Measurements from ENCODE around the gene SOS2.

DNA sequence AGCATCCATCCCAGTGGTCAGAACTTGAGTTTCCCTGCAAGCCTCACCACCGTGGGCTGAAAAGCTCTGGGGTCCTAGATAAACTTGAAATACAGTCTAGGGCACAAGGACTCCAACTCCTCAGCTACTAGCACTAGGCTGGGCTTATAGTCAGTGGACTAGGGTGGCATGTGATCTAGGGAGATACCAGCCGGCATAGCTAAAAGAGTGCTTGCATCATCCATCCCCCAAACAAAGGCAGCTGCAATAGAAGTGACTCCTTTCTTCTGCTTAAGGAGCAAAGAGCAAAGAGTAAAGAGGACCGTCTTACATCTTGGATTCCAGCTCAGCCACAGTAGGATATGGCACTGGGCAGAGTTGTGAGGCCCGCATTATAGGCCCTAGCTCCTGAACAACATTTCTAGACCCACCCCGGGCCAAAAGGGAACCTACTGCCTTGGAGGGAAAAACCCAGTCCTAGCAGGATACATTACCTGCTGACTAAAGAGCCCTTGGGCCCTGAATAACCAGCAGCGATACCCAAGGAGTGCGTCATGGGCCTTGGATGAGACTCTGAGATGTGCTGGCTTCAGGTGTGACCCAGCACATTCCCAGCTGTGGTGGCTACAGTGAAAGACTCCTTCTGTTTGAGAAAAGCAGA, 17.9 kb upstream of the SOS2 start:
- TF ChIP-seq, protein P1, sequence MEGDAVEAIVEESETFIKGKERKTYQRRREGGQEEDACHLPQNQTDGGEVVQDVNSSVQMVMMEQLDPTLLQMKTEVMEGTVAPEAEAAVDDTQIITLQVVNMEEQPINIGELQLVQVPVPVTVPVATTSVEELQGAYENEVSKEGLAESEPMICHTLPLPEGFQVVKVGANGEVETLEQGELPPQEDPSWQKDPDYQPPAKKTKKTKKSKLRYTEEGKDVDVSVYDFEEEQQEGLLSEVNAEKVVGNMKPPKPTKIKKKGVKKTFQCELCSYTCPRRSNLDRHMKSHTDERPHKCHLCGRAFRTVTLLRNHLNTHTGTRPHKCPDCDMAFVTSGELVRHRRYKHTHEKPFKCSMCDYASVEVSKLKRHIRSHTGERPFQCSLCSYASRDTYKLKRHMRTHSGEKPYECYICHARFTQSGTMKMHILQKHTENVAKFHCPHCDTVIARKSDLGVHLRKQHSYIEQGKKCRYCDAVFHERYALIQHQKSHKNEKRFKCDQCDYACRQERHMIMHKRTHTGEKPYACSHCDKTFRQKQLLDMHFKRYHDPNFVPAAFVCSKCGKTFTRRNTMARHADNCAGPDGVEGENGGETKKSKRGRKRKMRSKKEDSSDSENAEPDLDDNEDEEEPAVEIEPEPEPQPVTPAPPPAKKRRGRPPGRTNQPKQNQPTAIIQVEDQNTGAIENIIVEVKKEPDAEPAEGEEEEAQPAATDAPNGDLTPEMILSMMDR (IDR thresholded peaks at IDR 0.05; ENCODE audit: low read length) = no peak
- no peak for TF ChIP-seq EZH2 (optimal IDR thresholded peaks at IDR 0.05; ENCODE audit: low read depth, low read length)

Measured in MM.1S (cell line).